CD14-positive monocyte (primary cell): Measurements from ENCODE around the gene BNC1. TPM values are rescaled to one million over a fixed set of nuclear protein-coding genes. Genes with fewer than 3 reads are reported as not detected.

Experiments used
- DNase-seq, 3 donors: peaks; one replicate each; pipeline ENCODE4 v3.0.0-alpha.2; 2011 to 2022
- H2AFZ ChIP-seq: 2 replicates; pipeline ENCODE4 v1.6.0; 2012; ENCODE audit warnings: mild to moderate bottlenecking, low read depth, low read length, inconsistent platforms; ENCODE audit not compliant: insufficient read depth, poor library complexity, severe bottlenecking
- H3K27ac ChIP-seq, 2 donors: 1 replicate in 1 of 2; 2 replicates in 1 of 2; pipeline ENCODE4 v1.5.1; 2012 to 2013; ENCODE audit warnings: low read length in 2 of 2, control low read depth in 1 of 2, inconsistent platforms in 1 of 2, low read depth in 1 of 2, mild to moderate bottlenecking in 1 of 2
- H3K27me3 ChIP-seq, 2 donors: one replicate each; pipeline versions ENCODE4 v1.6.0 to v1.6.1; 2011 to 2013; ENCODE audit warnings: low read length in 2 of 2; ENCODE audit not compliant: control insufficient read depth in 2 of 2, insufficient read depth in 2 of 2
- H3K36me3 ChIP-seq, 2 donors: replicated peaks in 1 of 2; 1 replicate in 1 of 2; 2 replicates in 1 of 2; pipeline versions ENCODE4 v1.5.1 to v1.6.1; 2012 to 2013; ENCODE audit warnings: low read length in 2 of 2, control low read depth in 1 of 2, inconsistent platforms in 1 of 2, mild to moderate bottlenecking in 1 of 2; ENCODE audit not compliant: insufficient read depth in 2 of 2, control insufficient read depth in 1 of 2
- H3K4me1 ChIP-seq, 2 donors: 1 replicate in 1 of 2; 2 replicates in 1 of 2; pipeline versions ENCODE4 v1.5.1 to v1.6.1; 2012 to 2013; ENCODE audit warnings: low read length in 2 of 2, control low read depth in 1 of 2, inconsistent platforms in 1 of 2, mild to moderate bottlenecking in 1 of 2, moderate library complexity in 1 of 2; ENCODE audit not compliant: insufficient read depth in 2 of 2, control insufficient read depth in 1 of 2
- H3K4me2 ChIP-seq: replicated peaks from 2 replicates; pipeline ENCODE3; 2012; ENCODE audit warnings: low read length, moderate library complexity, mild to moderate bottlenecking; ENCODE audit not compliant: poor library complexity, severe bottlenecking; ENCODE audit errors: extremely low read depth
- H3K4me3 ChIP-seq, 3 experiments: fragments of 200-600 bp in 1 of 3; sonication (generic) in 1 of 3; replicated peaks in 1 of 3; 1 replicate in 2 of 3; 2 replicates in 1 of 3; pipeline ENCODE4 v1.5.1; 2011 to 2013; ENCODE audit warnings: low read length in 3 of 3, mild to moderate bottlenecking in 3 of 3, control low read depth in 2 of 3, low read depth in 2 of 3, inconsistent platforms in 1 of 3, moderate library complexity in 1 of 3
- H3K79me2 ChIP-seq: 2 replicates; pipeline ENCODE4 v1.6.0; 2012; ENCODE audit warnings: mild to moderate bottlenecking, control low read depth, inconsistent platforms, low read length, moderate library complexity; ENCODE audit not compliant: insufficient read depth
- H3K9ac ChIP-seq: 2 replicates; pipeline ENCODE4 v1.6.0; 2017; ENCODE audit warnings: low read length, mild to moderate bottlenecking; ENCODE audit not compliant: insufficient read depth, poor library complexity, severe bottlenecking
- H3K9me3 ChIP-seq, 2 donors: replicated peaks in 1 of 2; 1 replicate in 1 of 2; 2 replicates in 1 of 2; pipeline versions ENCODE4 v1.5.1 to v1.6.1; 2012 to 2013; ENCODE audit warnings: low read length in 2 of 2, control low read depth in 1 of 2; ENCODE audit not compliant: control insufficient read depth in 1 of 2, insufficient read depth in 1 of 2
- H4K20me1 ChIP-seq: 2 replicates; pipeline ENCODE4 v1.6.0; 2012; ENCODE audit warnings: mild to moderate bottlenecking, low read length, control low read depth, moderate library complexity; ENCODE audit not compliant: insufficient read depth
- H3K27ac Mint-ChIP-seq, 7 donors: one replicate each; pipeline ENCODE4 v1.8.0; 2020; ENCODE audit warnings: mild to moderate bottlenecking in 7 of 7, mixed read lengths in 7 of 7, moderate library complexity in 6 of 7, inconsistent platforms in 2 of 7
- H3K27me3 Mint-ChIP-seq, 3 donors: one replicate each; pipeline ENCODE4 v1.8.0; 2021 to 2022; ENCODE audit warnings: low read depth in 3 of 3, mild to moderate bottlenecking in 3 of 3, mixed read lengths in 3 of 3, moderate library complexity in 3 of 3, inconsistent platforms in 1 of 3
- H3K36me3 Mint-ChIP-seq, 2 donors: one replicate each; pipeline ENCODE4 v1.8.0; 2020; ENCODE audit warnings: mixed read lengths in 2 of 2, inconsistent platforms in 1 of 2, mild to moderate bottlenecking in 1 of 2
- H3K4me1 Mint-ChIP-seq: one replicate; pipeline ENCODE4 v1.8.0; 2020; ENCODE audit warnings: mild to moderate bottlenecking, mixed read lengths
- H3K4me3 Mint-ChIP-seq, 2 donors: one replicate each; pipeline ENCODE4 v1.8.0; 2020; ENCODE audit warnings: mild to moderate bottlenecking in 2 of 2, mixed read lengths in 2 of 2, moderate library complexity in 1 of 2
- H3K9me3 Mint-ChIP-seq, 7 donors: one replicate each; pipeline ENCODE4 v1.8.0; 2020 to 2022; ENCODE audit warnings: mixed read lengths in 7 of 7, mild to moderate bottlenecking in 6 of 7, moderate library complexity in 6 of 7, inconsistent platforms in 2 of 7
- CTCF ChIP-seq: fragments of 200-600 bp; IDR thresholded peaks from one replicate; pipeline ENCODE4 v1.8.0; 2022; ENCODE audit warnings: antibody characterized with exemption, mild to moderate bottlenecking
- WGBS: methylation state at CpG from one replicate; pipeline ENCODE4 v1.1.5; 2013; ENCODE audit warnings: missing lambda C conversion rate; ENCODE audit not compliant: insufficient coverage; 5-methylcytosine and 5-hydroxymethylcytosine counted together
- intact Hi-C, 2 donors: fragments of 100-400 bp; cut with micrococcal nuclease; formaldehyde crosslinking; loops; one replicate each; pipeline versions ENCODE4 v1.15.0 to v1.15.1; 2023
- polyA plus RNA-seq, 3 donors: library from polyadenylated mRNA; depleted of rRNA in 1 of 3; unstranded in 2 of 3; stranded (reverse) in 1 of 3; fragments of 300-500 nt in 2 of 3; fragments of >200 nt in 1 of 3; fragmentation: Illumina TruSeq in 2 of 3; gene quantifications; 1 replicate in 2 of 3; 2 replicates in 1 of 3; pipeline ENCODE4 v1.2.3, GENCODE V29; 2012 to 2021

The BNC1 gene
- polyA plus RNA-seq, 3 donors: not detected

GRCh38 chr15:83207009-83207659 is 77.3 kb downstream of the BNC1 start:
- intact Hi-C loops: no loop called here
- Mint-ChIP-seq H3K36me3 (peaks cover 0 to 10% of the 10 kb centered on the region in 2 donors), H3K9me3 (peaks cover 0 to 6% (median 1%) of the 10 kb centered on the region in 7 donors)

GRCh38 chr15:83206526-83207008 is 77.9 kb downstream of the BNC1 start:
- no peaks in the 10 kb centered on the region for H4K20me1 ChIP-seq
- H3K4me1 ChIP-seq: peaks cover 11 to 16% of the 10 kb centered on the region in 2 donors
- H3K27ac ChIP-seq: no peak overlapping the region
- H3K4me3 ChIP-seq: peak overlapping the region; percentile 44 to 81 (median 75)
- Mint-ChIP-seq H3K9me3 (peaks cover 0 to 6% (median 1%) of the 10 kb centered on the region in 7 donors), H3K27me3 (peaks cover 10 to 17% (median 10%) of the 10 kb centered on the region in 3 donors), H3K27ac (peak overlapping the region in 1 of 7 donors; percentile 63), H3K4me3 (peak overlapping the region; percentile 86 to 89), H3K36me3 (peaks cover 0 to 10% of the 10 kb centered on the region in 2 donors), H3K4me1 (peaks cover 11% of the 10 kb centered on the region)
- no peaks in the 10 kb centered on the region for H3K9me3 ChIP-seq
- DNase-seq: no peak
- WGBS: 2% methylated on average over 25 of the region's 25 CpGs
- H3K27me3 ChIP-seq: peaks cover 37 to 44% of the 10 kb centered on the region in 2 donors
- intact Hi-C loops: no loop called here
- peak overlapping the region; percentile 71 for H3K9ac ChIP-seq
- H3K79me2 ChIP-seq: no peaks in the 10 kb centered on the region
- no peak for TF ChIP-seq CTCF
- H2AFZ ChIP-seq: peak overlapping the region; percentile 92
- no peaks in the 10 kb centered on the region for H3K36me3 ChIP-seq
- peak overlapping the region; percentile 80 for H3K4me2 ChIP-seq

More at GRCh38 chr15:83207009-83207659, 77.3 kb downstream of the BNC1 start:
- peaks cover 37 to 47% of the 10 kb centered on the region in 2 donors for H3K27me3 ChIP-seq
- H3K9me3 ChIP-seq: no peaks in the 10 kb centered on the region
- peak overlapping the region; percentile 80 for H3K4me2 ChIP-seq
- DNase-seq: peak in 1 of 3 donors; percentile 6
- peak overlapping the region; percentile 92 for H2AFZ ChIP-seq
- Mint-ChIP-seq H3K4me3 (peak overlapping the region; percentile 86 to 89), H3K27me3 (peaks cover 10 to 17% (median 10%) of the 10 kb centered on the region in 3 donors), H3K4me1 (peaks cover 11% of the 10 kb centered on the region), H3K27ac (no peak overlapping the region)
- H4K20me1 ChIP-seq: no peaks in the 10 kb centered on the region
- WGBS: under 1% methylated on average over 92 of the region's 93 CpGs
- peak overlapping the region; percentile 44 to 81 (median 75) for H3K4me3 ChIP-seq
- H3K36me3 ChIP-seq: no peaks in the 10 kb centered on the region
- no peak for TF ChIP-seq CTCF
- H3K27ac ChIP-seq: no peak overlapping the region
- peak overlapping the region; percentile 71 for H3K9ac ChIP-seq
- peaks cover 11 to 16% of the 10 kb centered on the region in 2 donors for H3K4me1 ChIP-seq
- no peaks in the 10 kb centered on the region for H3K79me2 ChIP-seq

Other genes with a start within 250 kb of the BNC1 start
- 10 to 100 TPM; 18.0 to 48.8 (median 37.2) TPM for gene BTBD1, start 217.4 kb downstream of the BNC1 start, polyA plus RNA-seq
- 10 to 100 TPM; 21.3 to 46.0 (median 35.4) TPM for gene TM6SF1, start 177.0 kb downstream of the BNC1 start, polyA plus RNA-seq
- gene HDGFL3, start 76.8 kb downstream of the BNC1 start, polyA plus RNA-seq: 1 to 10 TPM in 1 of 3 donors, under 1 TPM in 2; 0.35 to 1.1 (median 0.69) TPM
- gene SH3GL3, start 162.7 kb upstream of the BNC1 start, polyA plus RNA-seq: not detected